ENCODE measurements around the gene C11orf68. TPM values are rescaled to one million over a fixed set of nuclear protein-coding genes. Genes with fewer than 3 reads are reported as not detected.

C11orf68 gene
- total RNA-seq, 1 experiment from 2014 or later: 36.5 TPM

DNA sequence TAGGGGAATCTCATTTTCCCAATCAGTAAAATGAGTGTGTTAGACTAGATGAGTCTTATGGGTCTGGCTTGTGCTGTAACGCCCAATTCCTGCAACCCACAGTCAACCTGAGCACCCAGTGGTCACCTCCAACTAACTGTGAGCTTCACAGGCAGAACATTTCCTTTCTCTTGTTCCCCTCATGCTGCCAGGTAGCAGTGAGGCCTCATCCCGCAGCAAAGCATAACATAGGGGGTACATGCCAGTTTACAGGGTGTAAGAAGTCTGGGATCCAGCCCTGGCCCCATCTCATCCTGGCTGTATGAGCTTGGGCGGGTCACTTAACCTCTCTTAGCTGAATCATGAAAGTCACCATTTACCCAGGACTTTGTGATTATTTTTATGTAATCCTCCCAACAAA lies 50.0 kb downstream of the C11orf68 start:
- no peak for TF ChIP-seq EZH2 (IDR thresholded peaks at IDR 0.05; ENCODE audit: low read depth)
- TF ChIP-seq, protein P1, sequence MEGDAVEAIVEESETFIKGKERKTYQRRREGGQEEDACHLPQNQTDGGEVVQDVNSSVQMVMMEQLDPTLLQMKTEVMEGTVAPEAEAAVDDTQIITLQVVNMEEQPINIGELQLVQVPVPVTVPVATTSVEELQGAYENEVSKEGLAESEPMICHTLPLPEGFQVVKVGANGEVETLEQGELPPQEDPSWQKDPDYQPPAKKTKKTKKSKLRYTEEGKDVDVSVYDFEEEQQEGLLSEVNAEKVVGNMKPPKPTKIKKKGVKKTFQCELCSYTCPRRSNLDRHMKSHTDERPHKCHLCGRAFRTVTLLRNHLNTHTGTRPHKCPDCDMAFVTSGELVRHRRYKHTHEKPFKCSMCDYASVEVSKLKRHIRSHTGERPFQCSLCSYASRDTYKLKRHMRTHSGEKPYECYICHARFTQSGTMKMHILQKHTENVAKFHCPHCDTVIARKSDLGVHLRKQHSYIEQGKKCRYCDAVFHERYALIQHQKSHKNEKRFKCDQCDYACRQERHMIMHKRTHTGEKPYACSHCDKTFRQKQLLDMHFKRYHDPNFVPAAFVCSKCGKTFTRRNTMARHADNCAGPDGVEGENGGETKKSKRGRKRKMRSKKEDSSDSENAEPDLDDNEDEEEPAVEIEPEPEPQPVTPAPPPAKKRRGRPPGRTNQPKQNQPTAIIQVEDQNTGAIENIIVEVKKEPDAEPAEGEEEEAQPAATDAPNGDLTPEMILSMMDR (conservative IDR thresholded peaks at IDR 0.05): no peak
- Histone ChIP-seq H3K27me3 (ENCODE audit: insufficient read depth, low read depth) (no peaks in the 10 kb centered on the region), H3K9me3 (ENCODE audit: insufficient read depth, low read depth) (no peaks in the 10 kb centered on the region), H3K36me3 (ENCODE audit: low read depth) (peaks cover 13% of the 10 kb centered on the region), H3K27ac (no peak overlapping the region), H3K79me2 (ENCODE audit: low read depth) (no peaks in the 10 kb centered on the region; the same call in 1 of the 2 replicates), H3F3A (ENCODE audit: insufficient read depth, low read depth) (peaks cover 37% of the 10 kb centered on the region), H4K20me1 (ENCODE audit: insufficient read depth) (no peaks in the 10 kb centered on the region; the same call in 1 of the 2 replicates), H3K4me1 (replicated peaks; ENCODE audit: insufficient read depth) (peaks cover 4% of the 10 kb centered on the region; the same call in 1 of the 2 replicates), H3K9me2 (ENCODE audit: insufficient read depth) (no peaks in the 10 kb centered on the region), H2AFZ (no peak overlapping the region), H3K4me2 (no peak overlapping the region), H3K4me3 (no peak overlapping the region)
- CTCF ChIA-PET: no interaction called here
- intact Hi-C loops (cut with micrococcal nuclease; ENCODE audit: unreplicated experiment): no loop called here
- DNase-seq: no peak
- POLR2A ChIA-PET (ENCODE audit: unreplicated experiment): interaction anchor here (0.7 kb wide), 1 partner anchor 11 kb away, joined by 5 read pairs; no protein-coding TSS in a partner anchor
- BruUV-seq (replicated peaks): TSS peak; percentile 6

DNA sequence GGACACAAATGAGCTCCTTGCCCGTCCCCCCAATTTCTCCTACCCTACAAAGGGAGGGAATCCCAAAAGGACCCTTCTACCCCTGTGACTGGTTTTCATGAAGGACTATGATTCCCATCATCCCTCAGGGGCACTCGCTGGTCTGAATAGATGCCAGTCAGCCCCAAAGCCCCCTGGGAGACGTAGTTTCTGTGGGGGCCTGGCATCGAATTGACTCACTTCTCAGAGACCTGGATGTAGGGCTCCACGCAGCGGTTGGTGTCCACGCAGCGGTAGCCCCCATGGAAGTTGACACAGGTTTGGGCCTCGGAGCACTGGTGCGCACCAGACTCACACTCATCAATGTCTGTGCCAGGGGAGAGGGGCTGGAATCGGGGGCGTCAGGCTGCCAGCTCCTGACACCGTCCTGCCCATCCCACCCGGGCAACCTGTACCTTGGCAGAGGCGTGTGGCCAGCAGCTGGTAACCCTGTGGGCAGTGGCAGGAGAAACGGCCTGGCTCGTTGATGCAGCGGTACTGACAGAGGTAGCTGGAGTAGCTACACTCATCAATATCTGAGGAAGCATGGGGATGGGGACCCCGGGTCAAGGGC lies 50.7 kb downstream of the C11orf68 start:
- Histone ChIP-seq H4K20me1 (ENCODE audit: insufficient read depth) (no peaks in the 10 kb centered on the region; the same call in 1 of the 2 replicates), H3K9me2 (ENCODE audit: insufficient read depth) (no peaks in the 10 kb centered on the region), H3K27me3 (ENCODE audit: insufficient read depth, low read depth) (no peaks in the 10 kb centered on the region), H3K79me2 (ENCODE audit: low read depth) (peaks cover under 1% of the 10 kb centered on the region; the same call in 1 of the 2 replicates), H3K4me3 (no peak overlapping the region), H3F3A (ENCODE audit: insufficient read depth, low read depth) (peaks cover 35% of the 10 kb centered on the region), H3K9me3 (ENCODE audit: insufficient read depth, low read depth) (no peaks in the 10 kb centered on the region), H3K27ac (no peak overlapping the region), H3K4me1 (replicated peaks; ENCODE audit: insufficient read depth) (peaks cover 4% of the 10 kb centered on the region; the same call in 1 of the 2 replicates), H3K4me2 (no peak overlapping the region), H2AFZ (no peak overlapping the region), H3K36me3 (ENCODE audit: low read depth) (peaks cover 15% of the 10 kb centered on the region)
- DNase-seq: no peak
- ChIA-PET CTCF (no interaction called here), POLR2A (ENCODE audit: unreplicated experiment) (no interaction called here)
- no peak for TF ChIP-seq EZH2 (IDR thresholded peaks at IDR 0.05; ENCODE audit: low read depth)
- TF ChIP-seq, protein P1 (conservative IDR thresholded peaks at IDR 0.05): no peak
- intact Hi-C loops (cut with micrococcal nuclease; ENCODE audit: unreplicated experiment): no loop called here
- BruUV-seq (replicated peaks): no TSS peak

DNA sequence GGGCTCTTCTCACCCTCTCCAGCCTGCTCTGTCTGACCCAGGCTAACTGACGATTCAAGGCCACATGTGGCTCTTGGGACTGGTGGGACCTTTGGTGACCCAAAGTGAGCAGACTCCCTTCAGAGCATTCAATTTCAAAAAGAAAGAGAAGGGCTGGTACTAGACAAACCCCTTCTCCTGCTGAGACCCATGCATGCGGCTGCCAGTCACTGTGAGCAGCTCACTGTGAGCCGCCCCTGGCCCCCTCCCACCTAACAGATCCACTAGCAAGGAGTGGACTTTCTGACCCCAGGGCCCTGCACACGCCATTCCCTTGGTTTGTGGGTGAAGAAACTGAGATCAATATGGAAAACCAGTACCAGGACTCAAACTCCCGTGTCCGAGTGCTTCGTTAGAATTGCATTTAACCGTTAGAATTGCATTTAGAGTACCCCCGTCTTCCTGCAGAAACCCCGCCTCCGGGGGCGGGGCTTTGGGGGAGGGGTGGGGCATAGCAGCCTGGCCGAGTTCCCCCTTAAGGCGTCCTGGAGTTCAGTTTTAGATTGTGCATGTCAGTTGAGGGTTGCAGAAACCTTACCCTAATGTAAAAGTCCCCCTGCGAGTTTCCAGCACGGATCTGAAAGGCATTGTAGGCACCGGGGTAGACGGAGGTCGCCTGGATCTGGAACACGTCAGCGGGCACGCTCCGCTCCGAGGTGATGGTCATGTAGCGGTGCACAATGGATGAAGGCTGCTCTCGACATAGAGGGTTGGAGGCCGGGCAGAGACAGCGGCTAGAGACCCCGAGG lies 51.4 kb downstream of the C11orf68 start:
- Histone ChIP-seq H3K36me3 (ENCODE audit: low read depth) (peaks cover 16% of the 10 kb centered on the region), H4K20me1 (ENCODE audit: insufficient read depth) (no peaks in the 10 kb centered on the region; the same call in 1 of the 2 replicates), H3K4me2 (no peak overlapping the region), H3K9me3 (ENCODE audit: insufficient read depth, low read depth) (no peaks in the 10 kb centered on the region), H3K4me3 (no peak overlapping the region), H2AFZ (no peak overlapping the region), H3K9me2 (ENCODE audit: insufficient read depth) (no peaks in the 10 kb centered on the region), H3K4me1 (replicated peaks; ENCODE audit: insufficient read depth) (no peaks in the 10 kb centered on the region), H3K79me2 (ENCODE audit: low read depth) (peaks cover 7% of the 10 kb centered on the region), H3K27me3 (ENCODE audit: insufficient read depth, low read depth) (no peaks in the 10 kb centered on the region), H3K27ac (no peak overlapping the region), H3F3A (ENCODE audit: insufficient read depth, low read depth) (peaks cover 35% of the 10 kb centered on the region)
- TF ChIP-seq EZH2 (IDR thresholded peaks at IDR 0.05; ENCODE audit: low read depth): no peak
- TF ChIP-seq, protein P1 (conservative IDR thresholded peaks at IDR 0.05): no peak
- CTCF ChIA-PET: no interaction called here
- POLR2A ChIA-PET (ENCODE audit: unreplicated experiment): no interaction called here
- intact Hi-C loops (cut with micrococcal nuclease; ENCODE audit: unreplicated experiment): no loop called here
- BruUV-seq (replicated peaks): no TSS peak
- no peak for DNase-seq

Other genes starting within 250 kb of the C11orf68 start
- gene KAT5, start 206.8 kb downstream of the C11orf68 start, total RNA-seq (2021): 49.6 and 57.1 TPM in 2 replicates
- 31.8 and 42.4 TPM in 2 replicates for gene RNASEH2C, start 198.3 kb downstream of the C11orf68 start, total RNA-seq (2021)
- gene AP5B1, start 138.1 kb downstream of the C11orf68 start, total RNA-seq (2021): 20.8 and 28.0 TPM in 2 replicates
- gene OVOL1, start 132.0 kb downstream of the C11orf68 start, total RNA-seq (2021): 10.2 and 10.5 TPM in 2 replicates
- not detected in 2 replicates for gene SNX32, start 85.1 kb downstream of the C11orf68 start, total RNA-seq (2021)
- 1,598 and 1,798 TPM in 2 replicates for gene CFL1, start 60.9 kb downstream of the C11orf68 start, total RNA-seq (2021)
- gene MUS81, start 58.6 kb downstream of the C11orf68 start, total RNA-seq (2021): 62.7 and 64.2 TPM in 2 replicates
- gene EFEMP2, start 46.3 kb downstream of the C11orf68 start, total RNA-seq (2021): 18.1 and 32.3 TPM in 2 replicates
- gene CTSW, start 39.2 kb downstream of the C11orf68 start, total RNA-seq (2021): not detected in 2 replicates
- gene FIBP, start 30.6 kb downstream of the C11orf68 start, total RNA-seq (2021): 105 and 141 TPM in 2 replicates
- 45.0 and 95.0 TPM in 2 replicates for gene CCDC85B, start 28.4 kb downstream of the C11orf68 start, total RNA-seq (2021)
- gene FOSL1, start 18.7 kb downstream of the C11orf68 start, total RNA-seq (2021): 58.8 and 69.9 TPM in 2 replicates
- 196 and 220 TPM in 2 replicates for gene DRAP1, start 364 bp upstream of the C11orf68 start, total RNA-seq (2021)
- not detected in 2 replicates for gene TSGA10IP, start 26.4 kb upstream of the C11orf68 start, total RNA-seq (2021)
- gene SART1, start 42.7 kb upstream of the C11orf68 start, total RNA-seq (2021): 74.6 and 78.8 TPM in 2 replicates
- gene EIF1AD, start 83.1 kb upstream of the C11orf68 start, total RNA-seq (2021): 42.9 and 55.2 TPM in 2 replicates
- 386 and 513 TPM in 2 replicates for gene BANF1, start 83.4 kb upstream of the C11orf68 start, total RNA-seq (2021)
- gene CST6, start 92.9 kb upstream of the C11orf68 start, total RNA-seq (2021): 52.0 and 58.5 TPM in 2 replicates
- gene CATSPER1, start 107.4 kb upstream of the C11orf68 start, total RNA-seq (2021): 2.3 and 4.2 TPM in 2 replicates
- not detected in 2 replicates for gene GAL3ST3, start 130.1 kb upstream of the C11orf68 start, total RNA-seq (2021)
- 221 and 224 TPM in 2 replicates for gene SF3B2, start 133.3 kb upstream of the C11orf68 start, total RNA-seq (2021)
- 100 and 102 TPM in 2 replicates for gene PACS1, start 151.2 kb upstream of the C11orf68 start, total RNA-seq (2021)